ENCODE measurements around the gene CLRN2. TPM values are rescaled to one million over a fixed set of nuclear protein-coding genes. Genes with fewer than 3 reads are reported as not detected.

Gene CLRN2
- total RNA-seq, 2 donors from 2014 or later = not detected

- no peak for DNase-seq
- no peaks in the 10 kb centered on the region for H3K4me1 ChIP-seq (ENCODE audit: control insufficient read depth, insufficient read depth, low read length)
- H3K27ac ChIP-seq (ENCODE audit: low read depth, low read length) = no peak overlapping the region
- Mint-ChIP-seq H3K27me3 (ENCODE audit: insufficient read depth) (no peaks in the 10 kb centered on the region), H3K4me3 (no peak overlapping the region), H3K36me3 (ENCODE audit: low read depth) (peaks cover 35% of the 10 kb centered on the region), H3K4me1 (no peaks in the 10 kb centered on the region), H3K9me3 (no peaks in the 10 kb centered on the region), H3K27ac (no peak overlapping the region)
- no peaks in the 10 kb centered on the region for H3K9me3 ChIP-seq (ENCODE audit: control insufficient read depth, low read length)
- H3K36me3 ChIP-seq (ENCODE audit: control insufficient read depth, insufficient read depth, low read length) = peaks cover 60% of the 10 kb centered on the region
- no peak overlapping the region for H3K9ac ChIP-seq (ENCODE audit: extremely low read depth, low read length, poor library complexity, severe bottlenecking)
- no peaks in the 10 kb centered on the region for H3K27me3 ChIP-seq (ENCODE audit: control insufficient read depth, insufficient read depth, low read length, poor library complexity, severe bottlenecking)
- H3K4me3 ChIP-seq (ENCODE audit: low read length) = no peak overlapping the region
- no peak for TF ChIP-seq CTCF (conservative IDR thresholded peaks at IDR 0.05)
Observed at GRCh38 chr4:17500574-17500973, 14.4 kb upstream of the CLRN2 start.

GRCh38 chr4:17502756-17503155 lies 12.2 kb upstream of the CLRN2 start:
- Histone ChIP-seq H3K4me3 (ENCODE audit: low read length) (no peak overlapping the region), H3K27me3 (ENCODE audit: control insufficient read depth, insufficient read depth, low read length, poor library complexity, severe bottlenecking) (no peaks in the 10 kb centered on the region), H3K36me3 (ENCODE audit: control insufficient read depth, insufficient read depth, low read length) (peaks cover 62% of the 10 kb centered on the region), H3K4me1 (ENCODE audit: control insufficient read depth, insufficient read depth, low read length) (no peaks in the 10 kb centered on the region), H3K27ac (ENCODE audit: low read depth, low read length) (no peak overlapping the region), H3K9ac (ENCODE audit: extremely low read depth, low read length, poor library complexity, severe bottlenecking) (no peak overlapping the region), H3K9me3 (ENCODE audit: control insufficient read depth, low read length) (no peaks in the 10 kb centered on the region)
- 88 to 100% methylated on average over 2 to 3 of the region's 3 CpGs for WGBS, 2 experiments (ENCODE audit: insufficient coverage in 1 of 2, insufficient read length in 1 of 2)
- peaks cover 42% of the 10 kb centered on the region for H3K36me3 Mint-ChIP-seq (ENCODE audit: low read depth)
- H3K27ac Mint-ChIP-seq = no peak overlapping the region
- TF ChIP-seq CTCF (conservative IDR thresholded peaks at IDR 0.05) = no peak
- H3K4me1 Mint-ChIP-seq = no peaks in the 10 kb centered on the region
- no peak for DNase-seq
- no peaks in the 10 kb centered on the region for H3K27me3 Mint-ChIP-seq (ENCODE audit: insufficient read depth)
- H3K9me3 Mint-ChIP-seq = no peaks in the 10 kb centered on the region
- H3K4me3 Mint-ChIP-seq = no peak overlapping the region

GRCh38 chr4:17504081-17504480 lies 10.9 kb upstream of the CLRN2 start:
- no peak for DNase-seq
- Mint-ChIP-seq H3K27ac (no peak overlapping the region), H3K9me3 (no peaks in the 10 kb centered on the region), H3K4me1 (no peaks in the 10 kb centered on the region), H3K4me3 (no peak overlapping the region), H3K27me3 (ENCODE audit: insufficient read depth) (no peaks in the 10 kb centered on the region), H3K36me3 (ENCODE audit: low read depth) (peaks cover 47% of the 10 kb centered on the region)
- Histone ChIP-seq H3K27ac (ENCODE audit: low read depth, low read length) (no peak overlapping the region), H3K4me1 (ENCODE audit: control insufficient read depth, insufficient read depth, low read length) (no peaks in the 10 kb centered on the region), H3K27me3 (ENCODE audit: control insufficient read depth, insufficient read depth, low read length, poor library complexity, severe bottlenecking) (no peaks in the 10 kb centered on the region), H3K4me3 (ENCODE audit: low read length) (no peak overlapping the region), H3K36me3 (ENCODE audit: control insufficient read depth, insufficient read depth, low read length) (peaks cover 67% of the 10 kb centered on the region), H3K9me3 (ENCODE audit: control insufficient read depth, low read length) (no peaks in the 10 kb centered on the region), H3K9ac (ENCODE audit: extremely low read depth, low read length, poor library complexity, severe bottlenecking) (no peak overlapping the region)
- 91 to 96% methylated on average over 2 to 7 of the region's 7 CpGs for WGBS, 2 experiments (ENCODE audit: insufficient coverage in 1 of 2, insufficient read length in 1 of 2)
- TF ChIP-seq CTCF (conservative IDR thresholded peaks at IDR 0.05) = no peak
